ENCODE results near the gene CCZ1B.
"Not testable (repeated sequence)": the region's sequence is repeated elsewhere in the genome, so short reads cannot be mapped to it uniquely, and the experiment has no call there.

The CCZ1B gene

GRCh38 chr7:6830026-6830425 is 4.0 kb upstream of the CCZ1B start:
- DNase-seq, result not testable (repeated sequence)

GRCh38 chr7:6829616-6830015 is 3.5 kb upstream of the CCZ1B start:
- DNase-seq, result not testable (repeated sequence)

GRCh38 chr7:6827180-6827579 is 1.1 kb upstream of the CCZ1B start:
- not testable (repeated sequence) for DNase-seq

GRCh38 chr7:6825236-6826125 is 594 bp downstream of the CCZ1B start:
- DNase-seq, result not testable (repeated sequence)

GRCh38 chr7:6821622-6822021 is 4.5 kb downstream of the CCZ1B start:
- DNase-seq, result not testable (repeated sequence)

GRCh38 chr7:6815470-6815869 is 10.6 kb downstream of the CCZ1B start:
- not testable (repeated sequence) for DNase-seq

GRCh38 chr7:6813011-6813410 is 13.1 kb downstream of the CCZ1B start:
- not testable (repeated sequence) for DNase-seq

- not testable (repeated sequence) for DNase-seq
Observed at GRCh38 chr7:6807959-6808358, 18.1 kb downstream of the CCZ1B start.

GRCh38 chr7:6807393-6807918 is 18.6 kb downstream of the CCZ1B start:
- not testable (repeated sequence) for DNase-seq

- DNase-seq, result not testable (repeated sequence)
Observed at GRCh38 chr7:6800331-6800730, 25.7 kb downstream of the CCZ1B start.

- not testable (repeated sequence) for DNase-seq
Observed at GRCh38 chr7:6799887-6800286, 26.2 kb downstream of the CCZ1B start.

- DNase-seq, result not testable (repeated sequence)
Observed at GRCh38 chr7:6798047-6798446, 28.0 kb downstream of the CCZ1B start.

GRCh38 chr7:6797218-6797617 is 28.9 kb downstream of the CCZ1B start:
- DNase-seq, result not testable (repeated sequence)

GRCh38 chr7:6794276-6794675 is 31.8 kb downstream of the CCZ1B start:
- DNase-seq, result not testable (repeated sequence)

- not testable (repeated sequence) for DNase-seq
Observed at GRCh38 chr7:6792113-6792872, 33.8 kb downstream of the CCZ1B start.

GRCh38 chr7:6789353-6789752 is 36.7 kb downstream of the CCZ1B start:
- not testable (repeated sequence) for DNase-seq

GRCh38 chr7:6781581-6781980 is 44.5 kb downstream of the CCZ1B start:
- DNase-seq, result not testable (repeated sequence)

GRCh38 chr7:6761186-6761585 is 64.9 kb downstream of the CCZ1B start:
- not testable (repeated sequence) for DNase-seq

GRCh38 chr7:6753964-6754363 is 72.1 kb downstream of the CCZ1B start, which contains the start of gene RSPH10B2:
Gene RSPH10B2, plus strand, starts transcription at chr7:6754103. Its CDS starts 3,575 bp downstream, at chr7:6757678.
- not testable (repeated sequence) for DNase-seq

GRCh38 chr7:6750173-6750572 is 75.9 kb downstream of the CCZ1B start:
- DNase-seq, result not testable (repeated sequence)

GRCh38 chr7:6749335-6749734 is 76.7 kb downstream of the CCZ1B start:
- not testable (repeated sequence) for DNase-seq
